BLaER1 treated with 17β-estradiol and CSF1 and Interleukin-3, amounts not matched to agents 10 nM and 100 nM (cell line): ENCODE measurements around the gene SIKE1.
"Not testable (repeated sequence)": the region's sequence is repeated elsewhere in the genome, so short reads cannot be mapped to it uniquely, and the experiment has no call there.

Experiments used
- H3K27ac ChIP-seq, 11 experiments: shearing (Covaris generic); formaldehyde crosslinking; 2 replicates each; pipeline ENCODE4 v1.8.1; 2022
- H3K27me3 ChIP-seq, 11 experiments: shearing (Covaris generic); formaldehyde crosslinking; 2 replicates each; pipeline ENCODE4 v1.8.1; 2022
- H3K36me3 ChIP-seq, 11 experiments: shearing (Covaris generic); formaldehyde crosslinking; 2 replicates each; pipeline ENCODE4 v1.8.1; 2022
- H3K4me1 ChIP-seq, 10 experiments: shearing (Covaris generic); formaldehyde crosslinking; 2 replicates each; pipeline ENCODE4 v1.8.1; 2022
- H3K4me2 ChIP-seq, 11 experiments: shearing (Covaris generic); formaldehyde crosslinking; 2 replicates each; pipeline ENCODE4 v1.8.1; 2022
- H3K4me3 ChIP-seq, 10 experiments: shearing (Covaris generic); formaldehyde crosslinking; 2 replicates each; pipeline ENCODE4 v1.8.1; 2022
- H3K9ac ChIP-seq, 11 experiments: shearing (Covaris generic); formaldehyde crosslinking; 2 replicates each; pipeline ENCODE4 v1.8.1; 2022
- H3K9me3 ChIP-seq, 11 experiments: shearing (Covaris generic); formaldehyde crosslinking; replicated peaks in 1 of 11; 2 replicates each; pipeline ENCODE4 v1.8.1; 2022
- H4K20me1 ChIP-seq, 11 experiments: shearing (Covaris generic); formaldehyde crosslinking; 2 replicates each; pipeline ENCODE4 v1.8.1; 2022
- Cebpa-rat ChIP-seq, 11 experiments: shearing (Covaris generic); IDR thresholded peaks; 2 replicates each; pipeline ENCODE4 v1.8.1; 2022

The SIKE1 gene

GRCh38 chr1:114780344-114781226 lies at the start of gene SIKE1:
Gene SIKE1 (minus strand): TSS chr1:114780685. CDS start chr1:114780607, 78 bp downstream.
- Histone ChIP-seq H3K9ac (peak within 1 kb of the TSS; percentile 78 to 86 (median 84)), H3K4me2 (peak within 1 kb of the TSS; percentile 74 to 91 (median 82)), H3K36me3 (peaks cover 28 to 36% (median 32%) of the 10 kb centered on the region in 11 experiments), H4K20me1 (peaks cover 0 to 7% (median 0%) of the 10 kb centered on the region in 11 experiments; a peak in 1 of 22 replicates), H3K27me3 (no peaks in the 10 kb centered on the region), H3K9me3 (peaks cover 0 to 4% (median 3%) of the 10 kb centered on the region in 11 experiments; a peak in 3 of 22 replicates), H3K4me3 (peak within 1 kb of the TSS; percentile 73 to 89 (median 78)), H3K4me1 (peaks cover 17 to 23% (median 20%) of the 10 kb centered on the region in 10 experiments), H3K27ac (peak within 1 kb of the TSS; percentile 40 to 85 (median 77))
- no peak for TF ChIP-seq Cebpa-rat (IDR thresholded peaks at IDR 0.05)

GRCh38 chr1:114830075-114830474 lies 49.6 kb upstream of the SIKE1 start:
- not testable (repeated sequence) for H3K27ac ChIP-seq, H3K27me3 ChIP-seq, H3K36me3 ChIP-seq, H3K4me2 ChIP-seq, H3K9ac ChIP-seq, H4K20me1 ChIP-seq, H3K4me3 ChIP-seq, H3K4me1 ChIP-seq
- H3K9me3 ChIP-seq: peaks cover 6 to 16% (median 9%) of the 10 kb centered on the region in 11 experiments; a peak in 18 of 22 replicates

GRCh38 chr1:114828251-114828650 lies 47.8 kb upstream of the SIKE1 start:
- Histone ChIP-seq H4K20me1 (no peaks in the 10 kb centered on the region), H3K9ac (no peak overlapping the region), H3K4me2 (no peak overlapping the region), H3K27ac (no peak overlapping the region), H3K4me3 (no peak overlapping the region), H3K36me3 (no peaks in the 10 kb centered on the region), H3K9me3 (peaks cover 16 to 28% (median 22%) of the 10 kb centered on the region in 11 experiments), H3K27me3 (no peaks in the 10 kb centered on the region), H3K4me1 (no peaks in the 10 kb centered on the region)
- no peak for TF ChIP-seq Cebpa-rat (IDR thresholded peaks at IDR 0.05)

GRCh38 chr1:114821978-114822377 lies 41.5 kb upstream of the SIKE1 start:
- TF ChIP-seq Cebpa-rat (IDR thresholded peaks at IDR 0.05): no peak
- no peaks in the 10 kb centered on the region for H3K27me3 ChIP-seq
- no peak overlapping the region for H3K4me3 ChIP-seq
- H3K4me1 ChIP-seq: no peaks in the 10 kb centered on the region
- H3K9ac ChIP-seq: no peak overlapping the region
- peaks cover 16 to 33% (median 25%) of the 10 kb centered on the region in 11 experiments for H3K9me3 ChIP-seq
- no peak overlapping the region for H3K27ac ChIP-seq
- no peak overlapping the region for H3K4me2 ChIP-seq
- H4K20me1 ChIP-seq: no peaks in the 10 kb centered on the region
- no peaks in the 10 kb centered on the region for H3K36me3 ChIP-seq

GRCh38 chr1:114820392-114820791 lies 39.9 kb upstream of the SIKE1 start:
- Histone ChIP-seq H3K9me3 (peaks cover 10 to 27% (median 22%) of the 10 kb centered on the region in 11 experiments), H3K27me3 (no peaks in the 10 kb centered on the region), H3K4me1 (no peaks in the 10 kb centered on the region), H4K20me1 (no peaks in the 10 kb centered on the region), H3K27ac (no peak overlapping the region), H3K9ac (no peak overlapping the region), H3K4me2 (no peak overlapping the region), H3K4me3 (no peak overlapping the region), H3K36me3 (no peaks in the 10 kb centered on the region)
- no peak for TF ChIP-seq Cebpa-rat (IDR thresholded peaks at IDR 0.05)

GRCh38 chr1:114819869-114820268 lies 39.4 kb upstream of the SIKE1 start:
- H3K9me3 ChIP-seq: peaks cover 10 to 24% (median 17%) of the 10 kb centered on the region in 11 experiments
- H3K36me3 ChIP-seq: no peaks in the 10 kb centered on the region
- H3K4me3 ChIP-seq: no peak overlapping the region
- no peaks in the 10 kb centered on the region for H3K4me1 ChIP-seq
- no peak overlapping the region for H3K27ac ChIP-seq
- no peaks in the 10 kb centered on the region for H4K20me1 ChIP-seq
- H3K9ac ChIP-seq: no peak overlapping the region
- H3K27me3 ChIP-seq: no peaks in the 10 kb centered on the region
- H3K4me2 ChIP-seq: no peak overlapping the region
- TF ChIP-seq Cebpa-rat (IDR thresholded peaks at IDR 0.05): no peak

GRCh38 chr1:114804449-114804848 lies 24.0 kb upstream of the SIKE1 start:
- H3K4me1 ChIP-seq, H3K36me3 ChIP-seq, H3K9ac ChIP-seq, H3K27me3 ChIP-seq, H3K27ac ChIP-seq, H4K20me1 ChIP-seq, H3K9me3 ChIP-seq, H3K4me3 ChIP-seq, H3K4me2 ChIP-seq: not testable (repeated sequence)

- Histone ChIP-seq H3K36me3 (no peaks in the 10 kb centered on the region), H3K4me1 (no peaks in the 10 kb centered on the region; a peak in 1 of 20 replicates), H3K4me2 (no peak overlapping the region), H4K20me1 (no peaks in the 10 kb centered on the region), H3K4me3 (no peak overlapping the region), H3K27me3 (no peaks in the 10 kb centered on the region), H3K9me3 (peaks cover 0 to 7% (median 4%) of the 10 kb centered on the region in 11 experiments; a peak in 7 of 22 replicates), H3K27ac (no peak overlapping the region), H3K9ac (no peak overlapping the region)
- no peak for TF ChIP-seq Cebpa-rat (IDR thresholded peaks at IDR 0.05)
Measured at GRCh38 chr1:114803001-114803400, 22.5 kb upstream of the SIKE1 start.

- H3K9ac ChIP-seq: no peak overlapping the region
- no peak overlapping the region for H3K4me2 ChIP-seq
- no peaks in the 10 kb centered on the region for H3K27me3 ChIP-seq
- H3K9me3 ChIP-seq: peaks cover 0 to 17% (median 12%) of the 10 kb centered on the region in 11 experiments; a peak in 14 of 22 replicates
- H3K4me1 ChIP-seq: no peaks in the 10 kb centered on the region; a peak in 1 of 20 replicates
- no peaks in the 10 kb centered on the region for H3K36me3 ChIP-seq
- H3K4me3 ChIP-seq: no peak overlapping the region
- no peak for TF ChIP-seq Cebpa-rat (IDR thresholded peaks at IDR 0.05)
- no peaks in the 10 kb centered on the region for H4K20me1 ChIP-seq
- H3K27ac ChIP-seq: no peak overlapping the region
Measured at GRCh38 chr1:114794038-114794437, 13.6 kb upstream of the SIKE1 start.

- not testable (repeated sequence) for H3K27me3 ChIP-seq, H3K4me2 ChIP-seq, H4K20me1 ChIP-seq, H3K27ac ChIP-seq, H3K4me3 ChIP-seq, H3K36me3 ChIP-seq, H3K9ac ChIP-seq, H3K4me1 ChIP-seq
- peaks cover 11 to 27% (median 23%) of the 10 kb centered on the region in 11 experiments; a peak in 19 of 22 replicates for H3K9me3 ChIP-seq
Measured at GRCh38 chr1:114790581-114790980, 10.1 kb upstream of the SIKE1 start.

- not testable (repeated sequence) for H3K27me3 ChIP-seq
Measured at GRCh38 chr1:114786440-114786839, 6.0 kb upstream of the SIKE1 start.

More at GRCh38 chr1:114786440-114786839, 6.0 kb upstream of the SIKE1 start:
- not testable (repeated sequence) for H4K20me1 ChIP-seq, H3K4me1 ChIP-seq, H3K36me3 ChIP-seq, H3K27ac ChIP-seq, H3K9ac ChIP-seq, H3K4me3 ChIP-seq, H3K4me2 ChIP-seq
- peaks cover 10 to 24% (median 14%) of the 10 kb centered on the region in 11 experiments; a peak in 19 of 22 replicates for H3K9me3 ChIP-seq
